ENCODE data around the gene MSH5. TPM values are rescaled to one million over a fixed set of nuclear protein-coding genes. Genes with fewer than 3 reads are reported as not detected.
A peak's percentile ranks its signal among the peaks of the same experiment; 100 is the strongest.
"Not testable (repeated sequence)": the region's sequence is repeated elsewhere in the genome, so short reads cannot be mapped to it uniquely, and the experiment has no call there.

Gene MSH5
- total and polyA plus RNA-seq, 4 donors, result 5.9 to 15.1 (median 7.0) TPM; not detected in 1

DNA sequence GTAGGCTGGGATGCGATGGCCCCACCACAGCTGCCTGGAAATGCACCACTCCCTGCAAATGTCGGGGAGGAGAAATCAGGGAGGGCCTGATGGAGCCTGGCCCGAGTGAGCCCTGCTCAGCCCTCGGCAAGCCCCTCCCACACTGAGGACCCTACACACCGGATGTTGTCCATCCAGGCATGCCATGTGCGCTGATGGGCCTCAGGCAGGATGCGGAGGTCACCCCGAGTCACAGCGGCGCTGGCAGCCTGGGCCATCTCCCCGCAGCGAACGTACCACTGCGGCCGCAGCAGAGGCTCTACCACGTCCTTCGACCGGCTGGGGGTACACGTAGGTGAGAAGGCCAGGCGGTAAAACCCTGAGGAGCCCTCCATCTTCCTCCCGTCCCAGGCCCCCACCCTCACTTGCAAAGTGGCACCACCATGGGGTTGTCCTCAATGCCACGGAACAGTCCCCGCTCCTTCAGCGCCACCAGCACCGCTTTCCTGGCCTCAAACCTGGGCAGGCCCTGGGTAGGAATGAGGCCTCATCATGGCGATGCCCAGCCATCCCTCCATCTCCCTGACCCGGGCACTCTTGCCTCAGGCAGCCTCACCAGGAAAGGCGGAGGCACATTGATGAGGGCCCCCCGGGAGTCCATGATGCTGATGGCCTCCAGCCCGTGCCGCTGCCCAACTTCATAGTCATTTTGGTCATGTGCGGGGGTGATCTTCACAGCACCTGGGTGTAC lies 42.5 kb downstream of the MSH5 start:
- H3K4me3 ChIP-seq (ENCODE audit: low read length in 2 of 2), result no peak overlapping the region
- peaks cover 0 to 5% of the 10 kb centered on the region in 2 donors for H3K36me3 ChIP-seq (ENCODE audit: control insufficient read depth in 1 of 2, insufficient read depth in 2 of 2, low read length in 1 of 2)
- intact Hi-C loops (cut with DNase I), result no loop called here
- ATAC-seq (ENCODE audit: low FRiP score) (no peak), DNase-seq (no peak)
- H3K4me1 ChIP-seq (ENCODE audit: control insufficient read depth in 1 of 2, insufficient read depth in 2 of 2, low read length in 2 of 2), result no peaks in the 10 kb centered on the region
- WGBS, 2 donors, result 91 to 94% methylated on average over 31 to 32 of the region's 32 CpGs
- H3K9me3 ChIP-seq (ENCODE audit: control insufficient read depth, low read length), result no peaks in the 10 kb centered on the region
- no peak overlapping the region for H3K27ac ChIP-seq (ENCODE audit: low read depth in 1 of 2, low read length in 2 of 2)
- H3K27me3 ChIP-seq (ENCODE audit: control insufficient read depth in 1 of 2, insufficient read depth in 2 of 2, low read length in 1 of 2), result no peaks in the 10 kb centered on the region

DNA sequence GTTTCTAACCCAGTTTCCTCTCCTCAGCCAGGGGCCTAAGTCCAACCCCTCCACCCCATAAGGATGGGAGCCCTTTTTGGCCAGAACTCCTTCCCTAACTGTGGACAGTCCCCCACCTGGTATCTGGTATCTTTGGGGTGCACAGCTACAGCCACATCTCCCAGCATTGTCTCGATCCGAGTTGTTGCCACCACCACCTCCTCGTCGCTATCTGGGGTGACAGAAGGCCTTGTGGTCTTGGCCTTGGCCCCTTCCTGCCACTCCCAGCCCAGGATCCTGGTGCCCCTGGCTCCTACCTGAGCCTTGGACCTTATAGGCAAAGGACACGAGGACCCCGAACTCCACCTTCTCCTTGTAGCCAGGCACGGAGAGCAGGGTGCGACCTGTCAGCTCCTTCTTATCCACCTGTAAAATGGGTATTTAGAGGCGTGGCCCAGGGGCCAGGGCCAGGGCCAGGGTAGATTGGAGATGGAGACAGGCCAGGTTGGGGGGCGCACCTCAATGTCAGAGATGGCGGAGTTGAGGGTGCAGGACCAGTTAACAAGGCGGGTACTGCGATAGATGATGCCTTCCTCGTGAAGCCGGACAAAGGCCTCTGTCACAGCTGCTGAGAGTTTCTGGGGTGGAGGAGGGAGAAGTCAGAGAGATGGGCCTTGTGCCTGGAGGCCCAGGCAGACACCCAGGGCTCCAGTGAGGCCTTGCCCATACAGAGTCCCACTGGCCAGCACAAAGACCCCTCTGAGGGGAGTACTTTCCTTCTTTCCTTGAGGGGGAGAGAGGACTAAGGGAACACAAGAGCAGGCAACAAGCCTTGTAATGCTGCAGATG lies 44.5 kb downstream of the MSH5 start:
- WGBS, 2 donors, result 96 to 97% methylated on average over 15 of the region's 15 CpGs
- H3K27ac ChIP-seq (ENCODE audit: low read depth in 1 of 2, low read length in 2 of 2), result no peak overlapping the region
- no peaks in the 10 kb centered on the region for H3K4me1 ChIP-seq (ENCODE audit: control insufficient read depth in 1 of 2, insufficient read depth in 2 of 2, low read length in 2 of 2)
- H3K9me3 ChIP-seq (ENCODE audit: control insufficient read depth, low read length), result no peaks in the 10 kb centered on the region
- peaks cover 0 to 5% of the 10 kb centered on the region in 2 donors for H3K36me3 ChIP-seq (ENCODE audit: control insufficient read depth in 1 of 2, insufficient read depth in 2 of 2, low read length in 1 of 2)
- H3K4me3 ChIP-seq (ENCODE audit: low read length in 2 of 2), result no peak overlapping the region
- no peak for DNase-seq
- no peaks in the 10 kb centered on the region for H3K27me3 ChIP-seq (ENCODE audit: control insufficient read depth in 1 of 2, insufficient read depth in 2 of 2, low read length in 1 of 2)
- intact Hi-C loops (cut with DNase I), result no loop called here
- no peak for ATAC-seq (ENCODE audit: low FRiP score)

DNA sequence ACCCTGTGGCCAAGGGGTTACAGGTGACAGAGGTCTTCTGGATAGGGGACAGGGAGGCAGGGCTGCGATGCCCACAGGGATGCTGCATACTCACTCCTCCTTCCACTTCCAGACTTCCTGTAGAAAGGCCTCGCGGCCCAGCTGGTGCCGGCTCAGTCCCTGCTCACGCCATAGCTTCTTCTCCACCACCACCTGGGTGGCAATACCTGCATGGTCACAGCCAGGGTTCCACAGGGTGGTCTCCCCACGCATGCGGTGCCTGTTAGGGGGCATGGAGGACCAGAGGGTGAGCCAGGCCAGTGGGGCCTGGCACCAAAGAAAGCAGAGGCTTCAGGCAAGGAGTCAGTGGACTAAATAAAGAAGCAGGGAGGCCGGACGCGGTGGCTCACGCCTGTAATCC lies 45.7 kb downstream of the MSH5 start:
- no peak overlapping the region for H3K27ac ChIP-seq (ENCODE audit: low read depth in 1 of 2, low read length in 2 of 2)

DNA sequence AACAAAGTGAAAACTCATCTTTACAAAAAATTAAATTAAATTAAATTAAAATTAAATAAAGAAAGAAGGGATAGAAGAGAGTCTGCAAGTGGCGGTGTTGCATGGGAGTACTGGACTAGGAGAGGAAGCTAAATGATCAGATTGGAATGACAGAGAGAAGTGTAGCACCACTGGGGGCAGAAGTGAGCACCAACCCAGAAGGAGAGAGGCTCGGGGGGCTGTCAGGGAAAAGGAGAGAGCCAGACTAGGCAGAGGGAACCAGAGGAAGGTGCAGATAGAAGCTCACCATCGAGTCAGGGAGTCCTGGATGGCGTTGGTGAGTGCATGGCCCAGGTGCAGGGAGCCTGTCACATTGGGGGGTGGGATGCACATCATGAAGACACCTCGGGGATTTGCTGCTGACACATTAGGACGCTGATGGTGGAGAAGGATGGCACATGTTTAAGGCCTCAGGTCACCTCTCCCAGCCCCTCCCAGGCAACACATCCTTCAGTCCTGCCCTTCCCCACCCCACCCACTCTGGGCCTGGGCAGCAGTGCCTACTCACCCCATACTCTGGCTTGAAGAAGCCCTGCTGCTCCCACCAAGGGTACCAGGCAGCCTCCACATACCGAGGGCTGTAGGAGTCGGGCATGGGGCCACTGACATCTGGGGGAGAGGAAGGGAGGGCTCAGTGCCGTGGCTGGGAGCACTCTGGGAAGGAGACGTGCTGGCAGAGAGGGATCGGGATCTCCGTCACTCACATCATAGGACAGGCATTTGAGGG lies 51.7 kb downstream of the MSH5 start:
- ATAC-seq (ENCODE audit: low FRiP score), result no peak
- DNase-seq, result no peak
- Histone ChIP-seq H3K4me3 (ENCODE audit: low read length in 2 of 2) (no peak overlapping the region), H3K27ac (ENCODE audit: low read depth in 1 of 2, low read length in 2 of 2) (no peak overlapping the region), H3K9me3 (ENCODE audit: control insufficient read depth, low read length) (no peaks in the 10 kb centered on the region), H3K27me3 (ENCODE audit: control insufficient read depth in 1 of 2, insufficient read depth in 2 of 2, low read length in 1 of 2) (no peaks in the 10 kb centered on the region), H3K36me3 (ENCODE audit: control insufficient read depth in 1 of 2, insufficient read depth in 2 of 2, low read length in 1 of 2) (no peaks in the 10 kb centered on the region), H3K4me1 (ENCODE audit: control insufficient read depth in 1 of 2, insufficient read depth in 2 of 2, low read length in 2 of 2) (no peaks in the 10 kb centered on the region)
- intact Hi-C loops (cut with DNase I), result loop anchor here (5.0 kb wide), 2 partner anchors 54 to 124 kb away; partner anchors contain the start of genes CLIC1 (in 1 of the 2), CSNK2B (in 1 of the 2) and LY6G5B (in 1 of the 2)
- 66 to 71% methylated on average over 12 of the region's 12 CpGs for WGBS, 2 donors

More for the DNA sequence above, 45.7 kb downstream of the MSH5 start:
- Histone ChIP-seq H3K36me3 (ENCODE audit: control insufficient read depth in 1 of 2, insufficient read depth in 2 of 2, low read length in 1 of 2) (peaks cover 0 to 5% of the 10 kb centered on the region in 2 donors), H3K27me3 (ENCODE audit: control insufficient read depth in 1 of 2, insufficient read depth in 2 of 2, low read length in 1 of 2) (no peaks in the 10 kb centered on the region), H3K4me1 (ENCODE audit: control insufficient read depth in 1 of 2, insufficient read depth in 2 of 2, low read length in 2 of 2) (no peaks in the 10 kb centered on the region), H3K4me3 (ENCODE audit: low read length in 2 of 2) (no peak overlapping the region), H3K9me3 (ENCODE audit: control insufficient read depth, low read length) (no peaks in the 10 kb centered on the region)
- intact Hi-C loops (cut with DNase I), result no loop called here
- no peak for DNase-seq
- WGBS, 2 donors, result 96 to 98% methylated on average over 11 of the region's 11 CpGs
- ATAC-seq (ENCODE audit: low FRiP score), result no peak

DNA sequence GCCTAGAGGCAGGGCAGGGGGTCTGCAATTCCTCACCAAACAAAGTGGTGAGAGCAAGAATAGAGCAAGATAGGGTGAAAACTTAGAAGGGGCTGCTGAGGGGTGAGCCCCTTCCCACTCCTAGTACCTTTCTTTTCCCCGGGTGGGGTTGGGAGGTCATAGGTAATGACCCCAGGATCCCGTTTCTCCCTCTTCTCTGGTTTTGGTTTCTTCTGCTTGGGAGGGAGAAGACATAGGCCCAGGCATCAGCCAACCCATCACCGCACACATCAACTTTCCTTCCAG lies 52.2 kb downstream of the MSH5 start:
- Histone ChIP-seq H3K9me3 (ENCODE audit: control insufficient read depth, low read length) (no peaks in the 10 kb centered on the region), H3K27me3 (ENCODE audit: control insufficient read depth in 1 of 2, insufficient read depth in 2 of 2, low read length in 1 of 2) (no peaks in the 10 kb centered on the region), H3K36me3 (ENCODE audit: control insufficient read depth in 1 of 2, insufficient read depth in 2 of 2, low read length in 1 of 2) (no peaks in the 10 kb centered on the region), H3K4me1 (ENCODE audit: control insufficient read depth in 1 of 2, insufficient read depth in 2 of 2, low read length in 2 of 2) (no peaks in the 10 kb centered on the region), H3K27ac (ENCODE audit: low read depth in 1 of 2, low read length in 2 of 2) (no peak overlapping the region), H3K4me3 (ENCODE audit: low read length in 2 of 2) (no peak overlapping the region)
- DNase-seq (no peak), ATAC-seq (ENCODE audit: low FRiP score) (no peak)
- WGBS, 2 donors, result 73 to 81% methylated on average over 3 of the region's 3 CpGs
- intact Hi-C loops (cut with DNase I), result loop anchor here (5.0 kb wide), 2 partner anchors 55 to 125 kb away; partner anchors contain the start of genes CLIC1 (in 1 of the 2), CSNK2B (in 1 of the 2) and LY6G5B (in 1 of the 2)

DNA sequence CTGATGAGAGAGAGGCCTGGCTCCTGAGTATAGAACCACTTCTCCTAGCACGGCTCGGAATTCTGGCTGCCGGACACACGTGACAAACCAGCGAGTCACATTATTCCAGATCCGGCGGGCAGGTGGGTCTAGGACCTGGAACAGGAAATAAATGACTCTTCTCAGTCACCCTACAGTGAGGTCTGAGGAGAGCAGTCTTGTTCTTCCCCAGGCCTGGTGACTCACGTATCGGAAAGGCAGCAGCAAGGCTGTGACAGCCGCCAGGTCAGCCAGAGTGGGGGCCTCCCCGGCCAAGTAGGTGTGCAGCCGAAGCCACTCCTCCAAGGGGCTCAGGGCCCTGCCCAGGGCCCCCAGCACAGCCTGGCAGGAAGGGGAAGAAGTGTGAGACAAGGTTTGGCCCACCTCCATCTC lies 53.0 kb downstream of the MSH5 start:
- 90 to 91% methylated on average over 12 of the region's 12 CpGs for WGBS, 2 donors
- no peaks in the 10 kb centered on the region for H3K27me3 ChIP-seq (ENCODE audit: control insufficient read depth in 1 of 2, insufficient read depth in 2 of 2, low read length in 1 of 2)
- intact Hi-C loops (cut with DNase I), result loop anchor here (5.0 kb wide), 2 partner anchors 55 to 125 kb away; partner anchors contain the start of genes CLIC1 (in 1 of the 2), CSNK2B (in 1 of the 2) and LY6G5B (in 1 of the 2)

DNA sequence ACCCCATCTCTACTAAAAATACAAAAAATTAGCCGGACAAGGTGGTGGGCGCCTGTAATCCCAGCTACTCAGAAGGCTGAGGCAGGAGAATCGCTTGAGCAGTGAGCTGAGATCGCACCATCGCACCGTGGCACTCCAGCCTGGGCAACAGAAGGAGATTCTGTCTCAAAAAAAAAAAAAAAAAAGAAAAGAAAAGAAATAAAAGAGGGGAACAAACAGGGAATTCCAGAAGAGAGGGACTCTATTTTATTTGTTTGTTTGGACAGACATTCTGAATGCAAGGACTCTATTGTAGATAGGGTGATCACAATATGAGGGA lies 54.1 kb downstream of the MSH5 start:
- ATAC-seq (ENCODE audit: low FRiP score); H3K4me1 ChIP-seq (ENCODE audit: control insufficient read depth in 1 of 2, insufficient read depth in 2 of 2, low read length in 2 of 2); H3K36me3 ChIP-seq (ENCODE audit: control insufficient read depth in 1 of 2, insufficient read depth in 2 of 2, low read length in 1 of 2); H3K27ac ChIP-seq (ENCODE audit: low read depth in 1 of 2, low read length in 2 of 2); H3K27me3 ChIP-seq (ENCODE audit: control insufficient read depth in 1 of 2, insufficient read depth in 2 of 2, low read length in 1 of 2); DNase-seq; H3K4me3 ChIP-seq (ENCODE audit: low read length in 2 of 2); H3K9me3 ChIP-seq (ENCODE audit: control insufficient read depth, low read length): not testable (repeated sequence)
- intact Hi-C loops (cut with DNase I), result loop anchor here (5.0 kb wide), 2 partner anchors 57 to 127 kb away; partner anchors contain the start of genes CLIC1 (in 1 of the 2), CSNK2B (in 1 of the 2) and LY6G5B (in 1 of the 2)
- WGBS, 2 donors, result 90 to 91% methylated on average over 6 of the region's 6 CpGs

More for the DNA sequence above, 53.0 kb downstream of the MSH5 start:
- no peaks in the 10 kb centered on the region for H3K4me1 ChIP-seq (ENCODE audit: control insufficient read depth in 1 of 2, insufficient read depth in 2 of 2, low read length in 2 of 2)
- no peak overlapping the region for H3K4me3 ChIP-seq (ENCODE audit: low read length in 2 of 2)
- ATAC-seq (ENCODE audit: low FRiP score) (no peak), DNase-seq (no peak)
- no peaks in the 10 kb centered on the region for H3K9me3 ChIP-seq (ENCODE audit: control insufficient read depth, low read length)
- no peaks in the 10 kb centered on the region for H3K36me3 ChIP-seq (ENCODE audit: control insufficient read depth in 1 of 2, insufficient read depth in 2 of 2, low read length in 1 of 2)
- no peak overlapping the region for H3K27ac ChIP-seq (ENCODE audit: low read depth in 1 of 2, low read length in 2 of 2)

DNA sequence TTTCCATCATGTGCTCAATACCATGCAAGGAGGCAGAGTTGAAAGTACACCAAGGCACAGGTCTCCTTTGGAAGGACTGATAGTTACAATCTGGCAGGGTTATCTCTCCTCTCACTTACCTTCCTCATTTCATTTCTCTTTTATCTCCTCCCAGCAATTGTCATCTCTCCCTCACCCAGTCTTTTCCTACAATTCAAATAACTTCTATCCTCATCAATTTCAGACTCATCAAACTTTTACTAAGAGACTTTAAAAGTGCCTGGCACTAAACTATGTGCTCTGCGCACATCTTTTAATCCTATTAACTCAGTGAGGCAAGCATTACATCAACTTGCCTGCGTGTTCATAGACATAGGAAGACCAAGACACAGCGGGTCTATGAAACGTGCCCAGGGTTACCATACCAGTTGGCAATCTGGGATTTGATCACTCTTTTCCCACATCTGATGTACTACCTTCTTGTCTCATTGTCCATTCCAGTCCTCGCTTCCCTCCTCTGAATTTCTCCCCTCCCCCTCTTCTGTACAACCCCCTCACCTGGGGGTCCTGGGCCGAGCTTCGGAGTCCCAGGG lies 54.6 kb downstream of the MSH5 start:
- no peaks in the 10 kb centered on the region for H3K4me1 ChIP-seq (ENCODE audit: control insufficient read depth in 1 of 2, insufficient read depth in 2 of 2, low read length in 2 of 2)
- no peaks in the 10 kb centered on the region for H3K36me3 ChIP-seq (ENCODE audit: control insufficient read depth in 1 of 2, insufficient read depth in 2 of 2, low read length in 1 of 2)
- ATAC-seq (ENCODE audit: low FRiP score) (no peak), DNase-seq (no peak)
- H3K27ac ChIP-seq (ENCODE audit: low read depth in 1 of 2, low read length in 2 of 2), result peak overlapping the region; percentile 33 to 49
- no peaks in the 10 kb centered on the region for H3K27me3 ChIP-seq (ENCODE audit: control insufficient read depth in 1 of 2, insufficient read depth in 2 of 2, low read length in 1 of 2)
- H3K4me3 ChIP-seq (ENCODE audit: low read length in 2 of 2), result peak overlapping the region in 1 of 2 donors; percentile 43
- H3K9me3 ChIP-seq (ENCODE audit: control insufficient read depth, low read length), result no peaks in the 10 kb centered on the region
- 13 to 14% methylated on average over 7 of the region's 7 CpGs for WGBS, 2 donors
- intact Hi-C loops (cut with DNase I), result loop anchor here (5.0 kb wide), 2 partner anchors 57 to 127 kb away; partner anchors contain the start of genes CLIC1 (in 1 of the 2), CSNK2B (in 1 of the 2) and LY6G5B (in 1 of the 2)
